Fibroblast of upper back skin (primary cell): ENCODE results near the gene PUS7.
A peak's percentile ranks its signal among the peaks of the same experiment; 100 is the strongest.
"Not testable (repeated sequence)": the region's sequence is repeated elsewhere in the genome, so short reads cannot be mapped to it uniquely, and the experiment has no call there.

ENCODE experiments used
- DNase-seq: peaks from one replicate; pipeline ENCODE4 v3.0.0-alpha.2; 2013

Gene PUS7

GRCh38 chr7:105521717-105522463 is at the start of gene PUS7:
Gene PUS7, minus strand, starts transcription at chr7:105522271. Its CDS starts 13,759 bp downstream, at chr7:105508512.
- DNase-seq = peak; percentile 87

- DNase-seq = no peak
Measured at GRCh38 chr7:105567821-105568220, 45.8 kb upstream of the PUS7 start.

- DNase-seq = no peak
Measured at GRCh38 chr7:105567024-105567423, 45.0 kb upstream of the PUS7 start.

- no peak for DNase-seq
Measured at GRCh38 chr7:105565190-105565589, 43.1 kb upstream of the PUS7 start.

- no peak for DNase-seq
Measured at GRCh38 chr7:105559926-105560325, 37.9 kb upstream of the PUS7 start.

GRCh38 chr7:105538339-105538738 is 16.3 kb upstream of the PUS7 start:
- DNase-seq = no peak

- no peak for DNase-seq
Measured at GRCh38 chr7:105532709-105533460, 10.8 kb upstream of the PUS7 start.

- peak; percentile 88 for DNase-seq
Measured at GRCh38 chr7:105531792-105532671, 10.0 kb upstream of the PUS7 start, which contains the start of gene RINT1. Gene RINT1, plus strand, starts transcription at chr7:105532201. Its CDS starts 115 bp downstream, at chr7:105532316.

- DNase-seq = no peak
Measured at GRCh38 chr7:105530546-105530945, 8.5 kb upstream of the PUS7 start.

- DNase-seq = no peak
Measured at GRCh38 chr7:105530126-105530525, 8.1 kb upstream of the PUS7 start.

- DNase-seq = not testable (repeated sequence)
Measured at GRCh38 chr7:105527737-105528136, 5.7 kb upstream of the PUS7 start.

- no peak for DNase-seq
Measured at GRCh38 chr7:105524840-105525239, 2.8 kb upstream of the PUS7 start.

GRCh38 chr7:105524423-105524822 is 2.4 kb upstream of the PUS7 start:
- DNase-seq = not testable (repeated sequence)

- peak; percentile 38 for DNase-seq
Measured at GRCh38 chr7:105521027-105521716, 899 bp downstream of the PUS7 start.

- DNase-seq = not testable (repeated sequence)
Measured at GRCh38 chr7:105520620-105521019, 1.5 kb downstream of the PUS7 start.

GRCh38 chr7:105519353-105519752 is 2.7 kb downstream of the PUS7 start:
- DNase-seq = no peak

GRCh38 chr7:105515610-105516009 is 6.5 kb downstream of the PUS7 start:
- DNase-seq = not testable (repeated sequence)

GRCh38 chr7:105512926-105513526 is 9.0 kb downstream of the PUS7 start:
- no peak for DNase-seq

GRCh38 chr7:105512415-105512814 is 9.7 kb downstream of the PUS7 start:
- DNase-seq = no peak

- DNase-seq = no peak
Measured at GRCh38 chr7:105502173-105502572, 19.9 kb downstream of the PUS7 start.

- no peak for DNase-seq
Measured at GRCh38 chr7:105497016-105497415, 25.1 kb downstream of the PUS7 start.

GRCh38 chr7:105496521-105496920 is 25.6 kb downstream of the PUS7 start:
- DNase-seq = peak; percentile 76
